Stimulated activated CD8-positive, alpha-beta memory T cell treated with anti-CD3 and anti-CD28 coated beads, Interleukin-2, amount 100 ng/mL, for 1 hour (primary cell): ENCODE results near the gene SAA2.

Source experiments
- DNase-seq, 2 donors: peaks; one replicate each; pipeline ENCODE4 v3.0.0-alpha.2; 2020; ENCODE audit warnings: low read depth in 2 of 2

The SAA2 gene

GRCh38 chr11:18196532-18196931, 51.9 kb downstream of the SAA2 start:
- DNase-seq, result no peak
